ENCODE data around the gene POLA1. TPM values are rescaled to one million over a fixed set of nuclear protein-coding genes. Genes with fewer than 3 reads are reported as not detected.

Gene POLA1
- total RNA-seq, 4 donors from 2014 or later: 9.5 to 18.4 (median 11.2) TPM

DNA sequence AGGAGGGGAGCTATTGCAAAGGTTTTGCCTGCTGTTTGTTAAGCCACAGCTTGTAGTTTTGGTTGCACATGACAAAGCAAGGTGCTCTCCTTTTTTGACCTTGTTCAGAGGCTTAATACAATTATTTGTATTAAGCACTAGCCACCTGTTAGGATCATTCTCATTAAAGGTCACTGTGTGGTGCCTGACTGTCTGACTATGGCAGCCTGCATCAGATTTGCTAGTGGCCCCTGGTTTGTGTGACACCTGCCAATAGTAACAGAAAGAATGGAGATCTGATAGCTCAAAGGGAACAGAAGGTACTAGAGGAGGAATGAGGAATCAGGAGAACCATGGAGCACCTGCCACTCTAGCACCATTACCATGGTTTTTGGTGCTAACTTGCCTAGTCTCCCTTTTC, 102.5 kb downstream of the POLA1 start:
- TF ChIP-seq, protein P1, sequence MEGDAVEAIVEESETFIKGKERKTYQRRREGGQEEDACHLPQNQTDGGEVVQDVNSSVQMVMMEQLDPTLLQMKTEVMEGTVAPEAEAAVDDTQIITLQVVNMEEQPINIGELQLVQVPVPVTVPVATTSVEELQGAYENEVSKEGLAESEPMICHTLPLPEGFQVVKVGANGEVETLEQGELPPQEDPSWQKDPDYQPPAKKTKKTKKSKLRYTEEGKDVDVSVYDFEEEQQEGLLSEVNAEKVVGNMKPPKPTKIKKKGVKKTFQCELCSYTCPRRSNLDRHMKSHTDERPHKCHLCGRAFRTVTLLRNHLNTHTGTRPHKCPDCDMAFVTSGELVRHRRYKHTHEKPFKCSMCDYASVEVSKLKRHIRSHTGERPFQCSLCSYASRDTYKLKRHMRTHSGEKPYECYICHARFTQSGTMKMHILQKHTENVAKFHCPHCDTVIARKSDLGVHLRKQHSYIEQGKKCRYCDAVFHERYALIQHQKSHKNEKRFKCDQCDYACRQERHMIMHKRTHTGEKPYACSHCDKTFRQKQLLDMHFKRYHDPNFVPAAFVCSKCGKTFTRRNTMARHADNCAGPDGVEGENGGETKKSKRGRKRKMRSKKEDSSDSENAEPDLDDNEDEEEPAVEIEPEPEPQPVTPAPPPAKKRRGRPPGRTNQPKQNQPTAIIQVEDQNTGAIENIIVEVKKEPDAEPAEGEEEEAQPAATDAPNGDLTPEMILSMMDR (IDR thresholded peaks at IDR 0.05; ENCODE audit: low read depth): no peak

DNA sequence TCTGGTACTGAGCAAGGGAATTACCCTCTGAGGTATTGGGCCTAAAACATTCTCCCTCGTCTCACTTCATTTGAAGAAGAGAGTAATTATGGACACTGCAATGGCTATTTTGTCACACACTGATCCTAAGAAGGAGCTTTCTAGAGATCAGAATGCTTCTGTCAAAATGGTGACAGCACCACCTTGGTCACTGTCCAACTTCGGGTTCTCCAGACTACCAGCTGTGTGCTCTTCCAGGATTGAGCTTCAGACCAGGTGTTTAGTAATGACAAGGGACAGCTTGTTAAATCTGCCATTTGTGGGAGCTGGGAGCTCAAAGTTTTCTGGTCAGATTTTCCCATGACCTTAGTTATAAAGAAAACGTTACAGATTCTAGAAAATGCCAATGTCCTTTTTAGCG, 105.4 kb downstream of the POLA1 start:
- TF ChIP-seq, protein P1 (IDR thresholded peaks at IDR 0.05; ENCODE audit: low read depth): no peak

DNA sequence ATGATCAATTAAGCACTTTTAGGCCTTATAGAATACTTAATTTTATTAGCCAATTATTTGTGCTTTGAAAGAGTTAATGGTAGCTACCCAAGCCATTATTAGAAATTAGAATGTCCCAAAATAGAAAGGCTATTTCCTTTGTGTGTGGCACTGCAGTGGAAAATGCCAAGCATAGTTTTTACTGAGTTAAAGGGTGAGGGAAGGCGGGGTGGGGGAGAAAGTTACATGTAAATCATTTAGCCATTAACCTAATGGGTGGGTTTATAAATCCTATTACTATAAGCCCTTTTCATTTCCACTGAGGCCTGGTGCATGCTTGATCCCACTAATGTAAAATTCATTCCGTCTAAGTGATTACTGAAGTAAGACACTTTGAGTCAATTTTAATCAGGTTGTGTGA, 105.8 kb downstream of the POLA1 start:
- TF ChIP-seq, protein P1 (IDR thresholded peaks at IDR 0.05; ENCODE audit: low read depth): no peak

DNA sequence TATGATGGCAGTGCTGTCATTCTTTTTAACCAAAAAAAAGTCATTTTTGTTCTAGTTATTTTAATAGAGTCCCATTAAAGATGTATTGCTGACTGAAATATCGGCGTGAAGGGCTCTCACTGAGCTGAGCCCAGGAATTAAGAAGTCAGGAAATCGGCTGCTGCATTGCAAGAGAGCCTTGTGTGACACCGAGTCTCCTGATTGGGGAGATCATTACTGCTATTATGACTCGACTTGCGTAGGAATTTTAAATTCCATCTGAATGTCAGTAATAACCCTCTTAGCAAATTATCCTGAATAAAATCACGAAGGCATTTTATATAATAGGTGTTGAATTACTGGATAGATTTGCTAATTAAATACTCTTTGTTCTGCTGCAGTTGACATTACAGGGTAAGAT, 111.5 kb downstream of the POLA1 start:
- TF ChIP-seq, protein P1 (IDR thresholded peaks at IDR 0.05; ENCODE audit: low read depth): no peak

DNA sequence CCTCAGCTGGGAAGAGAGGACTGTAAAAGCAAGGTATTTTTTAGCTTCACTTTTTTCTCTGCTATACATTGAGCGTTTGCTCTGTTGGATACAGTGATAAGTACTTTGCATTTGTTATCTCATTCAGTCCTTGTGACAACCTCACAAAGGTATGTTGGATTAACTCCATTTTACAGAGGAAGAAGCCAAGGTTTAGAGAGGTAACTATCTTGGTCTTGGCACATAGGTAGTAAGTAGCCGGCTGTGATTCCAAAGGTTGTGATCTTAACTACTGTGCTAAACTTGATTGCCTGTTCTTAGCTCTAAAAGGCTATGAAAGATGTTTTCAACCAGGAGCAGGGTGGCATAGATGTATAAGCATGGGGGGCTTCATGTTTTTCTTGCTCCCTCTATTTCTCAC, 134.4 kb downstream of the POLA1 start:
- TF ChIP-seq, protein P1 (IDR thresholded peaks at IDR 0.05; ENCODE audit: low read depth): no peak

DNA sequence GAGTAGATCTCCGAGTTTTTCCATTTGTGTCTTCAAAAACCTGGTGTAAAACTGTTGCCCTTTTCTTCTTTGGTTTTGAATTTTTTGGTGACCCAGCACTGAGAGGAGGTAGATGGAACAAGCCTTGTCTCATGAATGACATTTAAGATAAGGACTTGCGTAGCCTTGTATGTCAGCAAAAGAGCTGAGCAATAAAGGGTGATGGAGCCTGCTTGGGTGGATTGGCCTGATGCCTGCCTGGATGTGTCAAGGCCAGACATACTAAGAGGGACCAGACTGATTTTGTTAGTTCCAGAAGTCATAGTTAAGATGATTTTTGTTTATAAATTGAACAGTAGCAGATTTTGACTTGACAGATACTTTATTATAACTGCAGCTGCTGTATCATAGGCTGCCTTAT, 134.9 kb downstream of the POLA1 start:
- TF ChIP-seq, protein P1 (IDR thresholded peaks at IDR 0.05; ENCODE audit: low read depth): no peak

DNA sequence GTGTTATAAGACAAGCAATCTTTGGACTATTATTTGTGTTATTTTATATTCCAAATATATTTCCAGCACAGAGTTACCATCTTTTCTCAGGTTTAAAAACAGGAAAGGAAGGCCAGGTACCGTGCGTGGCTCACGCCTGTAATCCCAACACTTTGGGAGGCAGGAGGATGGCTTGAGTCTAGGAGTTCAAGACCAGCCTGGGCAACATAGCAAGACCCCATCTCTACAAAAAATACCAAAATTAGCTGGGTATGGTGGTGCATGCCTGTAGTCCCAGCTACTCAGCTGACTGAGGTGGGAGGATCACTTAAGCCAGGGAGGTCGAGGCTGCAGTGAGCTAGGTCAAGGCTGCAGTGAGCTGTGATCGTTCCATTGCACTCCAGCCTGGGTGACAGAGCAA, 140.0 kb downstream of the POLA1 start:
- TF ChIP-seq, protein P1 (IDR thresholded peaks at IDR 0.05; ENCODE audit: low read depth): no peak

Data from subcutaneous adipose tissue (tissue), 4 donors.